ENCODE data around the gene C4orf50.

GRCh38 chr4:5943561-5943960 is 74.7 kb downstream of the C4orf50 start:
- TF ChIP-seq GATA3 (IDR thresholded peaks at IDR 0.05; ENCODE audit: low read depth, low read length) (no peak), GATA2 (IDR thresholded peaks at IDR 0.05; ENCODE audit: low read depth, low read length) (no peak)
